ENCODE measurements around the gene BRWD1.
A peak's percentile ranks its signal among the peaks of the same experiment; 100 is the strongest.

- TF ChIP-seq CTCF (IDR thresholded peaks at IDR 0.05 in 8 of 11, conservative IDR thresholded peaks at IDR 0.05 in 3 of 11) (peak in 2 of 11 experiments; percentile 29), POLR2A (IDR thresholded peaks at IDR 0.05) (no peak), POLR2AphosphoS5 (IDR thresholded peaks at IDR 0.05) (no peak)
These were observed 160.1 kb downstream of the BRWD1 start for GRCh38 chr21:39153373-39153772.
